HG03159 (cell line): ENCODE data around the gene VSIR.
A peak's percentile ranks its signal among the peaks of the same experiment; 100 is the strongest.

Source experiments
- ATAC-seq: cut with Tn5 transposase; IDR thresholded peaks from one replicate; pipeline ENCODE4 v1.9.1; 2021; ENCODE audit warnings: mild to moderate bottlenecking, moderate library complexity; ENCODE audit not compliant: unreplicated experiment

VSIR gene

DNA sequence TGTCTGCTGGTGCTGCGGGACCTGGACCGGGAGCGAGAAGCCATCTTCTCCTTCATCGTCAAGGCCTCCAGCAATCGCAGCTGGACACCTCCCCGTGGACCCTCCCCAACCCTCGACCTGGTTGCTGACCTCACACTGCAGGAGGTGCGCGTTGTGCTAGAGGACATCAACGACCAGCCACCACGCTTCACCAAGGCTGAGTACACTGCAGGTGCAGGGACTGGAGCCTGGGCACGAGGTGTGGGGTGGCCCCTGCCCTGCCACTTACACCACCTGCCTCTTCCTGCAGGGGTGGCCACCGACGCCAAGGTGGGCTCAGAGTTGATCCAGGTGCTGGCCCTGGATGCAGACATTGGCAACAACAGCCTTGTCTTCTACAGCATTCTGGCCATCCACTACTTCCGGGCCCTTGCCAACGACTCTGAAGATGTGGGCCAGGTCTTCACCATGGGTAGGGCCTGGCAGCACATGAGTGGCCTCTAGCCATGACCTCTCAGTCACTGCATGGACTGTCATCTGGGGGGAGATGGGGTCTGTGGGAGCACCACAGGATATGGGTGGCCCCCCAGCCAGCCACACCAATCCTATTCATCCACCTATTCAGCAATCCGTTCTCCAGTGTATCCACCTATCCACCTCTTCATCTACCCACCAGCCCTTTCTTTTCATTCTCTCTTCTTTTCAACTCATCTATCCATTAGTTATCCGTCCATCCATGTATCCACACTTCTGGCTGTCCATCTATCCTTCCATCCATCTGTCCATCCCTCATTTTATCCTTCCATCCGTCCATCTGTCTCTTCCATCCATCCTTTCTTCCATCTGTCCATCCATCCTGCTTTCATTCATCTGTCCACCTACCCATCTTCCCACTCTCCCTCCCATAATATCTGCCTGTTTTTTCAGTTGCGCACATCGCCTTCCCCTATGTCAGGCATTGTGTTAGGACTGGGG is 34.5 kb upstream of the VSIR start:
- no peak for ATAC-seq

DNA sequence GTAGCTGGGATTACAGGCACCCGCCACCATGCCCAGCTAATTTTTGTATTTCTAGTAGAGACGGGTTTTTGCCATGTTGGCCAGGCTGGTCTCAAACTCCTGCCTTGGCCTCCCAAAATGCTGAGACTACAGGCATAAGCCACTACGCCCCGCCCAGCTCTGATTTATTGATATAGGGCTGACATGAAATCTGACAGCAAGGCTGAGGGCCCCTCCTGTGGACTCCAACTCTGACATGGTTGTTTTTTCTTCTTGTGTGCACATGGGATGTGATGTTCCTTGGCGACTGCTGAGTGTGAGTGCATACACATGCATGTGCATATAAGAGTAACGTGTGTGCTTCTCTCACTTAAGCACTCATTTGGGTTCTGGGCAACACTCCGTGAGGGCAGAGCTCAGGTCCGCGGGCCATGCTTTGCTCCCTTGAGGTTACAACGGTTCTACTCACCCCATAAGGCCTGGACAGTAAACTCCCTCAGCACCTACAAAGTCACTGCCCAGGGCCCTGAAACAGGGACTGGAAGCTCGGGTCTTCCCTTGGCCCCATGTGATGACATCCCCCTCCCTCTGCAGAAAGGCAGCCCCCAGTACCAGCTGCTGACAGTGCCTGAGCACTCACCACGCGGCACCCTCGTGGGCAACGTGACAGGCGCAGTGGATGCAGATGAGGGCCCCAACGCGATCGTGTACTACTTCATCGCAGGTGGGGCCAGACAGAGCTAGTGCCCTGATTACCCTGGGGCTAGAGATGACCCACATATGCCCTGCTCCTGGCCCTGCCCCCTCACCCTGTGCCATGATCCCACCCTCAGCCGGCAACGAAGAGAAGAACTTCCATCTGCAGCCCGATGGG is 33.6 kb upstream of the VSIR start:
- ATAC-seq, result no peak

- ATAC-seq, result no peak
Measured at GRCh38 chr10:71805776-71806703, 32.7 kb upstream of the VSIR start.

DNA sequence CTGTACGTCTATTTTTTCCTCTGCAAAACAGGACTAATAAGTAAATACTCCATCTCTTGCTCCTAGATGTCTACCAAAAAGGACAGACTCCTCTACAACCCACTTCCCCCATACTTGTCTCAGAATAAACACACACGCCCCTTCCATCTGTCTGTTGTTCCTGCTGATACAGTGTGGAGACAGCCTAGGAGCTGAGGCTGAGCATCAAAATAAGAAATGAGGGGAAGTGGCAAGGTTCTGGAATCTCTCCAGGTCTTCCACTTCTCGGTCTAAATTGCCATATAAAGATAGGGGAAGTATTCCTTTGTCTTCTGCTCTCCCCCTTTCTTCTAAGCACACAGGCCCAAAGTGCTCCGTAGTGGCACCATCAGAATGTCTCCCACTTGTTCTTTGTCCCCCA is 30.8 kb upstream of the VSIR start:
- no peak for ATAC-seq

- no peak for ATAC-seq
Measured at GRCh38 chr10:71802715-71803488, 29.6 kb upstream of the VSIR start.

GRCh38 chr10:71802235-71802634 is 28.9 kb upstream of the VSIR start:
- ATAC-seq, result no peak

DNA sequence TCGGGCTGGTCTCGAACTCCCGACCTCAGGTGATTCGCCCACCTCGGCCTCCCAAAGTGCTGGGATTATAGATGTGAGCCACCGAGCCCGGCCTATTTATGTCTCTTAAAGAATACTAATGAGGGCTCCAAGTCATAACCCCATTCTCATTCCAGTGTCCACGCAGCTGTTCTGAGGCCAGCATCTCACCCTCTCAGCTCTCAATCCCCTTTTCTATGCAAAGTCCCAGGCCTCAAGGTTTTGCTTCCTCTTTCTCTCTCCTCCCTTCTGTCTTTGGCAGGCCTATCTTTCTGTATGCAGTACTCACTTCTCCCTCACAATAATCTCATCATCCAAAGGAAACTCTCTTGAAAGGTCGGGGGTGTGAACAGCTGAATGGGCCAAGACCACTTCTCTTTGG is 28.0 kb upstream of the VSIR start:
- ATAC-seq, result peak; percentile 91

- no peak for ATAC-seq
Measured at GRCh38 chr10:71799608-71800453, 26.5 kb upstream of the VSIR start.

DNA sequence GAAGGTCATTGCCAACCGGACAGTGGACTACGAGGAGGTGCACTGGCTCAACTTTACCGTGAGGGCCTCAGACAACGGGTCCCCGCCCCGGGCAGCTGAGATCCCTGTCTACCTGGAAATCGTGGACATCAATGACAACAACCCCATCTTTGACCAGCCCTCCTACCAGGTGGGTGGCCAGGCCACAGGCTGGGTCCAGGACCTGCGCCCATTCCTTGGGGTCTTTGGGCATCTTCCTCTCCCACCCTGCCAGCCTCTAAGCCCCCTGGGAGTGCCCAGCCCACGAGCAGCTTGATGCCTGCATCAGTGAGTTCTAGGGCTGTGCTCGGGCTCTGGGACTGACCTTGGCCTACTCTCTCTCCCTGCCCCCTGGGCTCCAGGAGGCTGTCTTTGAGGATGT is 25.8 kb upstream of the VSIR start:
- ATAC-seq, result no peak

- no peak for ATAC-seq
Measured at GRCh38 chr10:71798308-71798624, 24.9 kb upstream of the VSIR start.

GRCh38 chr10:71797533-71798307 is 24.4 kb upstream of the VSIR start:
- no peak for ATAC-seq

- no peak for ATAC-seq
Measured at GRCh38 chr10:71796749-71797405, 23.6 kb upstream of the VSIR start.

GRCh38 chr10:71795248-71795647 is 21.9 kb upstream of the VSIR start:
- no peak for ATAC-seq

DNA sequence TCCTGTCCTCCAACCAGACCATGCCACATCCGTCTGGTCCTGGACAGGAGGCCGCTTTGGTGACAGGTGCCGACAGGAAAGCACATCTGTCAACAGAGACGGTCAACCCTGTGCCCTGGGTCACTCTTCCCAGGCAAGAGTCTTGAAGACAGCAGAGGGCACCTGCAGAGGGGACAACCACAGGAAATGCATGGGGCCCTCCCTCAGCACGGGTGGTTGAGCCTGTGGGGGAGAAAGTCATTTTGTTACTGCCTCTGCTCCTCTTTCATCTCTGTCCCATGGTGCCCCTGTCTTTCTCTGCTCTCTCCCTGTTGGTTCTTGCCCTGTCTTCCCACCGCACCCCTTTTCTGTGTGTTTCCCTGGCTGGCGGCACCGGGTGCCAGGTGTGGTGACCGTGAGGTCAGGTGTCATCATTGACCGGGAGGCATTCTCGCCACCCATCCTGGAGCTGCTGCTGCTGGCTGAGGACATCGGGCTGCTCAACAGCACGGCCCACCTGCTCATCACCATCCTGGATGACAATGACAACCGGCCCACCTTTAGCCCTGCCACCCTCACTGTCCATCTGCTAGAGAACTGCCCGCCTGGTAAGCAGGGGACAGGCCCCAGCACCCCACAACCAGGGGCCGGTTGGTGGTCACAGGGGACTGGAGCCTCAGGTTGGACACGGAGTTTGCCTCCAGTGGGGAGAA is 17.6 kb upstream of the VSIR start:
- no peak for ATAC-seq

DNA sequence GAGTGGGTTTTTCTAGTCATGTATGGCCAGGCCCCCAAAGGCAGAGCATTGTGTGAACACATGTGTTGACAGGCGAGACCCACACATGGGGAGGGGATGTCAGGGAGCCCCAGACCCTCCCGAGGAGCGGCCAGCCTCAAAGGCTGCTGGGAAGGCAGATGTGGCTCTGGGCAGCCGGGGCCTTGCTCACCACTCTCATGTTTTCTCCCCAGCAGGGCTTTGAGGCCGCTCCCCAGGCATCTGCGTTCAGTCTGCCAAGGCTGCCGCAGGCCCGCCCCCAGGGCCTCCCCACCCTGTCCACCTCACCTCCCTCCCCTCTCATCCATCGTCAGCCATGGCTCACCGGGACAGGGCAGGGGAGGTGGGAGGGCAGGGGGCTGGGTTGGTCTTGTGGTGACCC is 16.6 kb upstream of the VSIR start:
- ATAC-seq, result no peak

DNA sequence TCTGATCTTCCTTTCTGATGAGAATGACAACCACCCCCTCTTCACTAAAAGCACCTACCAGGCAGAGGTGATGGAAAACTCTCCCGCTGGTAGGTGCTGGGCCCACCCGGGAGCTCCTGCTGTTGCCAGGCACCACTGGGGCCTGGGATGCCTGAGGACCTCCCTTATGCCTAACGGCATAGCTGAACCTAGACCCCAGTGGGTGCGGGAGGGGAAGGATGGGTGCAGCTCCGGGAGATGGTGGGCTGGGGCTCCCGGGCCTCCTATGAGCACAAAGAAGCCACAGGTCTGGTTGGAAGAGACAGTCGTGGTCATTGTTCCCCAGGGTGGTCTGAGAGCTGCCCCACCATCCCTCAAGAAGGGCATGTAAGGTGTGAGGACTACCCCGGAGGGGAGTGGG is 15.6 kb upstream of the VSIR start:
- no peak for ATAC-seq

DNA sequence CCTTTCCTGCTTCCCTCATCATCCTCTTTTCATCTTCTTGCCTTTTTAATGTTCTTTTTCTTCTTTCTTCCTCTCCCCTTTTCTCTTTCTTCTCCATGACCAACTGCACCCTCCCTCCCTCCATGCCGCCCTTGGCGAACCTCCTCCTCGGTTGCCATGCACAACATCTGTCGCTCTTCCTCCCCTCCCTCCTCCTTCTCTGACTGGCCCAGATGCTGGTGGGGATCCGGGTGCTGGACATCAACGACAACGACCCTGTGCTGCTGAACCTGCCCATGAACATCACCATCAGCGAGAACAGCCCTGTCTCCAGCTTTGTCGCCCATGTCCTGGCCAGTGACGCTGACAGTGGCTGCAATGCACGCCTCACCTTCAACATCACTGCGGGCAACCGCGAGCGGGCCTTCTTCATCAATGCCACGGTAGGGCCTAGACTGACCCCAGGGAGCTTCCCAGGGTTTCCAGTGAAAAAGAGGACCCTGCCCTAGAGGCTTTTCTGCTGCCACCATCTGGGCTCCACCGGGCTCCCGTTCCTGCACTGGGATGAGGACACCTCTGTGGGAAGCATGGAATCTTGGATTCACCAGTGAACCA is 11.5 kb upstream of the VSIR start:
- ATAC-seq, result no peak
